SK-N-SH treated with all-trans-retinoic acid at 6 μM for 48 hours (cell line): ENCODE results near the gene NEK1.

Experiments
- ATAC-seq: fragments of 200-7000 bp; cut with Tn5 transposase; 3 replicates; pipeline ENCODE4 v1.9.1; 2020; ENCODE audit warnings: mild to moderate bottlenecking, moderate library complexity
- ARNTL ChIP-seq: fragments of 450-650 bp; formaldehyde crosslinking; IDR thresholded peaks from 2 replicates; pipeline ENCODE4 v1.5.0; 2020; ENCODE audit warnings: low read depth, mild to moderate bottlenecking, moderate library complexity, borderline replicate concordance
- BACH2 ChIP-seq: fragments of 250-450 bp; sonication (Bioruptor Pico); IDR thresholded peaks from 2 replicates; pipeline ENCODE4 v1.9.0; 2021; ENCODE audit warnings: mild to moderate bottlenecking, borderline replicate concordance
- CSDC2 ChIP-seq: fragments of 250-450 bp; sonication (Bioruptor Pico); IDR thresholded peaks from 2 replicates; pipeline ENCODE4 v1.5.0; 2020; ENCODE audit warnings: mild to moderate bottlenecking, moderate library complexity
- ESRRG ChIP-seq: fragments of 250-450 bp; sonication (Bioruptor Pico); IDR thresholded peaks from 2 replicates; pipeline ENCODE4 v1.6.1; 2021; ENCODE audit warnings: mild to moderate bottlenecking
- ISL1 ChIP-seq: fragments of 250-450 bp; sonication (Bioruptor Pico); IDR thresholded peaks from 2 replicates; pipeline ENCODE4 v2.1.2; 2022; ENCODE audit warnings: mild to moderate bottlenecking, moderate library complexity
- OSR1 ChIP-seq: fragments of 250-450 bp; sonication (Bioruptor Pico); IDR thresholded peaks from 2 replicates; pipeline ENCODE4 v1.8.0; 2022; ENCODE audit warnings: moderate library complexity, mild to moderate bottlenecking, inconsistent platforms
- PPARA ChIP-seq: fragments of 250-450 bp; sonication (Bioruptor Pico); IDR thresholded peaks from 2 replicates; pipeline ENCODE4 v1.5.0; 2020; ENCODE audit warnings: mild to moderate bottlenecking, borderline replicate concordance
- RARB ChIP-seq: fragments of 250-450 bp; sonication (Bioruptor Pico); IDR thresholded peaks from 2 replicates; pipeline ENCODE4 v1.8.0; 2021; ENCODE audit warnings: mild to moderate bottlenecking, moderate library complexity
- TOX ChIP-seq: fragments of 250-450 bp; sonication (Bioruptor Pico); IDR thresholded peaks from 2 replicates; pipeline ENCODE4 v1.8.0; 2021; ENCODE audit warnings: mild to moderate bottlenecking, moderate library complexity, borderline replicate concordance
- ZC3H10 ChIP-seq: fragments of 250-450 bp; sonication (Bioruptor Pico); IDR thresholded peaks from 2 replicates; pipeline ENCODE4 v1.5.1; 2021; ENCODE audit warnings: mild to moderate bottlenecking, moderate library complexity
- ZFP3 ChIP-seq: fragments of 250-450 bp; sonication (Bioruptor Pico); IDR thresholded peaks from 2 replicates; pipeline ENCODE4 v1.5.0; 2020; ENCODE audit warnings: mild to moderate bottlenecking, moderate library complexity
- ZFP30 ChIP-seq: fragments of 450-650 bp; formaldehyde crosslinking; IDR thresholded peaks from 2 replicates; pipeline ENCODE4 v1.5.0; 2022; ENCODE audit warnings: mild to moderate bottlenecking, moderate library complexity
- ZNF565 ChIP-seq: fragments of 450-650 bp; formaldehyde crosslinking; conservative IDR thresholded peaks from 2 replicates; pipeline ENCODE4 v1.5.0; 2020; ENCODE audit warnings: low read depth, mild to moderate bottlenecking, moderate library complexity
- ZNF70 ChIP-seq: fragments of 450-650 bp; formaldehyde crosslinking; IDR thresholded peaks from 2 replicates; pipeline ENCODE4 v1.5.0; 2020; ENCODE audit warnings: mild to moderate bottlenecking, moderate library complexity
- ZNF8 ChIP-seq: fragments of 450-650 bp; formaldehyde crosslinking; IDR thresholded peaks from 2 replicates; pipeline ENCODE4 v1.5.0; 2020; ENCODE audit warnings: mild to moderate bottlenecking, moderate library complexity
- TF ChIP-seq, protein P1 (sequence below): fragments of 250-450 bp; sonication (Bioruptor Pico); IDR thresholded peaks from 2 replicates; pipeline ENCODE4 v1.5.0; 2020; ENCODE audit warnings: mild to moderate bottlenecking, moderate library complexity
- TF ChIP-seq, protein P2 (sequence below): fragments of 250-450 bp; sonication (Bioruptor Pico); IDR thresholded peaks from 2 replicates; pipeline ENCODE4 v1.5.1; 2020; ENCODE audit warnings: low read depth, mild to moderate bottlenecking, moderate library complexity
- TF ChIP-seq, protein P3 (sequence below): fragments of 250-450 bp; sonication (Bioruptor Pico); IDR thresholded peaks from 2 replicates; pipeline ENCODE4 v1.8.0; 2021; ENCODE audit warnings: low read depth, mild to moderate bottlenecking, moderate library complexity, borderline replicate concordance
- TF ChIP-seq, protein P4 (sequence below): fragments of 250-450 bp; sonication (Bioruptor Pico); IDR thresholded peaks from 2 replicates; pipeline ENCODE4 v1.5.1; 2021; ENCODE audit warnings: mild to moderate bottlenecking, moderate library complexity
- TF ChIP-seq, protein P5 (sequence below): fragments of 250-450 bp; sonication (Bioruptor Pico); IDR thresholded peaks from 2 replicates; pipeline ENCODE4 v1.8.0; 2020; ENCODE audit warnings: mild to moderate bottlenecking, moderate library complexity, borderline replicate concordance

NEK1 gene

DNA sequence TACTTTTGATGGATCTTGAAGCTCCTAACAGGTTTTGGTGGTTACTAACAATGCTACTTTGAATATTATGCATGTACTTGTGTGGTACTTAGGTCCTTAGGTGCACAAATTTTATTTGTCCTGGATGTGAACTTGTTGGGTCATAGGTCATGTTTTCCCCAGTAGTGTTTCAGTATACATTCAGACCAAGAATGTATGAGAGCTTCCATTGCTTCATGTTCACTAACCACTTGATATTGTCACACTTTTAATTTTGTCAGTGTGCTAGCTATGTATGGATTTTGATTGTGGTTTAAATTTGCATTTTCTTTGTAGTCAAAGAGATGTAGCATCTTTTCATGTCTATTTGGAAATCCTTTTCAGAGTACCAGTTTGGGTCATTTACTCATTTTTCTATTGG, 40.2 kb upstream of the NEK1 start:
- TF ChIP-seq ZNF70: no peak
- TF ChIP-seq, protein P1, sequence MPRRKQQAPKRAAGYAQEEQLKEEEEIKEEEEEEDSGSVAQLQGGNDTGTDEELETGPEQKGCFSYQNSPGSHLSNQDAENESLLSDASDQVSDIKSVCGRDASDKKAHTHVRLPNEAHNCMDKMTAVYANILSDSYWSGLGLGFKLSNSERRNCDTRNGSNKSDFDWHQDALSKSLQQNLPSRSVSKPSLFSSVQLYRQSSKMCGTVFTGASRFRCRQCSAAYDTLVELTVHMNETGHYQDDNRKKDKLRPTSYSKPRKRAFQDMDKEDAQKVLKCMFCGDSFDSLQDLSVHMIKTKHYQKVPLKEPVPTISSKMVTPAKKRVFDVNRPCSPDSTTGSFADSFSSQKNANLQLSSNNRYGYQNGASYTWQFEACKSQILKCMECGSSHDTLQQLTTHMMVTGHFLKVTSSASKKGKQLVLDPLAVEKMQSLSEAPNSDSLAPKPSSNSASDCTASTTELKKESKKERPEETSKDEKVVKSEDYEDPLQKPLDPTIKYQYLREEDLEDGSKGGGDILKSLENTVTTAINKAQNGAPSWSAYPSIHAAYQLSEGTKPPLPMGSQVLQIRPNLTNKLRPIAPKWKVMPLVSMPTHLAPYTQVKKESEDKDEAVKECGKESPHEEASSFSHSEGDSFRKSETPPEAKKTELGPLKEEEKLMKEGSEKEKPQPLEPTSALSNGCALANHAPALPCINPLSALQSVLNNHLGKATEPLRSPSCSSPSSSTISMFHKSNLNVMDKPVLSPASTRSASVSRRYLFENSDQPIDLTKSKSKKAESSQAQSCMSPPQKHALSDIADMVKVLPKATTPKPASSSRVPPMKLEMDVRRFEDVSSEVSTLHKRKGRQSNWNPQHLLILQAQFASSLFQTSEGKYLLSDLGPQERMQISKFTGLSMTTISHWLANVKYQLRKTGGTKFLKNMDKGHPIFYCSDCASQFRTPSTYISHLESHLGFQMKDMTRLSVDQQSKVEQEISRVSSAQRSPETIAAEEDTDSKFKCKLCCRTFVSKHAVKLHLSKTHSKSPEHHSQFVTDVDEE: no peak
- TF ChIP-seq BACH2 (CRISPR knock-in tag): no peak
- TF ChIP-seq ARNTL (CRISPR knock-in tag): no peak
- no peak for TF ChIP-seq ZFP30 (CRISPR knock-in tag)
- no peak for ATAC-seq

- no peak for ATAC-seq
- TF ChIP-seq ZNF565: no peak
- TF ChIP-seq OSR1 (CRISPR knock-in tag): no peak
- TF ChIP-seq ZNF70: no peak
- TF ChIP-seq, protein P1: no peak
- no peak for TF ChIP-seq ZNF8 (CRISPR knock-in tag)
- no peak for TF ChIP-seq ISL1
- TF ChIP-seq CSDC2: no peak
- TF ChIP-seq ZC3H10 (CRISPR knock-in tag): no peak
Observed at GRCh38 chr4:169650227-169650936, 38.0 kb upstream of the NEK1 start.

- no peak for ATAC-seq
- TF ChIP-seq CSDC2 (no peak), PPARA (CRISPR knock-in tag) (no peak), RARB (no peak), ZNF565 (no peak), ZFP3 (no peak), ZC3H10 (CRISPR knock-in tag) (no peak), ZFP30 (CRISPR knock-in tag) (no peak), OSR1 (CRISPR knock-in tag) (no peak), TOX (CRISPR knock-in tag) (no peak), ISL1 (no peak), ESRRG (CRISPR knock-in tag) (no peak)
- TF ChIP-seq, protein P2, sequence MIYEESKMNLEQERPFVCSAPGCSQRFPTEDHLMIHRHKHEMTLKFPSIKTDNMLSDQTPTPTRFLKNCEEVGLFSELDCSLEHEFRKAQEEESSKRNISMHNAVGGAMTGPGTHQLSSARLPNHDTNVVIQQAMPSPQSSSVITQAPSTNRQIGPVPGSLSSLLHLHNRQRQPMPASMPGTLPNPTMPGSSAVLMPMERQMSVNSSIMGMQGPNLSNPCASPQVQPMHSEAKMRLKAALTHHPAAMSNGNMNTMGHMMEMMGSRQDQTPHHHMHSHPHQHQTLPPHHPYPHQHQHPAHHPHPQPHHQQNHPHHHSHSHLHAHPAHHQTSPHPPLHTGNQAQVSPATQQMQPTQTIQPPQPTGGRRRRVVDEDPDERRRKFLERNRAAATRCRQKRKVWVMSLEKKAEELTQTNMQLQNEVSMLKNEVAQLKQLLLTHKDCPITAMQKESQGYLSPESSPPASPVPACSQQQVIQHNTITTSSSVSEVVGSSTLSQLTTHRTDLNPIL: no peak
- TF ChIP-seq, protein P3, sequence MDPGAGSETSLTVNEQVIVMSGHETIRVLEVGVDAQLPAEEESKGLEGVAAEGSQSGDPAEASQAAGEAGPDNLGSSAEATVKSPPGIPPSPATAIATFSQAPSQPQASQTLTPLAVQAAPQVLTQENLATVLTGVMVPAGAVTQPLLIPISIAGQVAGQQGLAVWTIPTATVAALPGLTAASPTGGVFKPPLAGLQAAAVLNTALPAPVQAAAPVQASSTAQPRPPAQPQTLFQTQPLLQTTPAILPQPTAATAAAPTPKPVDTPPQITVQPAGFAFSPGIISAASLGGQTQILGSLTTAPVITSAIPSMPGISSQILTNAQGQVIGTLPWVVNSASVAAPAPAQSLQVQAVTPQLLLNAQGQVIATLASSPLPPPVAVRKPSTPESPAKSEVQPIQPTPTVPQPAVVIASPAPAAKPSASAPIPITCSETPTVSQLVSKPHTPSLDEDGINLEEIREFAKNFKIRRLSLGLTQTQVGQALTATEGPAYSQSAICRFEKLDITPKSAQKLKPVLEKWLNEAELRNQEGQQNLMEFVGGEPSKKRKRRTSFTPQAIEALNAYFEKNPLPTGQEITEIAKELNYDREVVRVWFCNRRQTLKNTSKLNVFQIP (CRISPR knock-in tag): no peak
- TF ChIP-seq, protein P4, sequence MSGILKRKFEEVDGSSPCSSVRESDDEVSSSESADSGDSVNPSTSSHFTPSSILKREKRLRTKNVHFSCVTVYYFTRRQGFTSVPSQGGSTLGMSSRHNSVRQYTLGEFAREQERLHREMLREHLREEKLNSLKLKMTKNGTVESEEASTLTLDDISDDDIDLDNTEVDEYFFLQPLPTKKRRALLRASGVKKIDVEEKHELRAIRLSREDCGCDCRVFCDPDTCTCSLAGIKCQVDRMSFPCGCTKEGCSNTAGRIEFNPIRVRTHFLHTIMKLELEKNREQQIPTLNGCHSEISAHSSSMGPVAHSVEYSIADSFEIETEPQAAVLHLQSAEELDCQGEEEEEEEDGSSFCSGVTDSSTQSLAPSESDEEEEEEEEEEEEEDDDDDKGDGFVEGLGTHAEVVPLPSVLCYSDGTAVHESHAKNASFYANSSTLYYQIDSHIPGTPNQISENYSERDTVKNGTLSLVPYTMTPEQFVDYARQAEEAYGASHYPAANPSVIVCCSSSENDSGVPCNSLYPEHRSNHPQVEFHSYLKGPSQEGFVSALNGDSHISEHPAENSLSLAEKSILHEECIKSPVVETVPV (CRISPR knock-in tag): no peak
- TF ChIP-seq, protein P5, sequence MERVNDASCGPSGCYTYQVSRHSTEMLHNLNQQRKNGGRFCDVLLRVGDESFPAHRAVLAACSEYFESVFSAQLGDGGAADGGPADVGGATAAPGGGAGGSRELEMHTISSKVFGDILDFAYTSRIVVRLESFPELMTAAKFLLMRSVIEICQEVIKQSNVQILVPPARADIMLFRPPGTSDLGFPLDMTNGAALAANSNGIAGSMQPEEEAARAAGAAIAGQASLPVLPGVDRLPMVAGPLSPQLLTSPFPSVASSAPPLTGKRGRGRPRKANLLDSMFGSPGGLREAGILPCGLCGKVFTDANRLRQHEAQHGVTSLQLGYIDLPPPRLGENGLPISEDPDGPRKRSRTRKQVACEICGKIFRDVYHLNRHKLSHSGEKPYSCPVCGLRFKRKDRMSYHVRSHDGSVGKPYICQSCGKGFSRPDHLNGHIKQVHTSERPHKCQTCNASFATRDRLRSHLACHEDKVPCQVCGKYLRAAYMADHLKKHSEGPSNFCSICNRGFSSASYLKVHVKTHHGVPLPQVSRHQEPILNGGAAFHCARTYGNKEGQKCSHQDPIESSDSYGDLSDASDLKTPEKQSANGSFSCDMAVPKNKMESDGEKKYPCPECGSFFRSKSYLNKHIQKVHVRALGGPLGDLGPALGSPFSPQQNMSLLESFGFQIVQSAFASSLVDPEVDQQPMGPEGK (CRISPR knock-in tag): no peak
- TF ChIP-seq, all 23 proteins: peak for 0
Observed at GRCh38 chr4:169649545-169650226, 37.3 kb upstream of the NEK1 start.
